Limb (tissue), 2 donors: Measurements from ENCODE around the gene GIPC3.
"Not testable (repeated sequence)": the region's sequence is repeated elsewhere in the genome, so short reads cannot be mapped to it uniquely, and the experiment has no call there.

Source experiments
- DNase-seq, 2 donors: peaks; one replicate each; pipeline ENCODE4 v3.0.0-alpha.2; 2016; ENCODE audit errors: extremely low spot score in 2 of 2

GIPC3 gene

GRCh38 chr19:3550947-3551791 lies 34.1 kb upstream of the GIPC3 start:
- DNase-seq = no peak

GRCh38 chr19:3551792-3552095 lies 33.5 kb upstream of the GIPC3 start:
- DNase-seq = no peak

GRCh38 chr19:3554254-3555083 lies 30.8 kb upstream of the GIPC3 start:
- no peak for DNase-seq

- no peak for DNase-seq
Observed at GRCh38 chr19:3555653-3556422, 29.4 kb upstream of the GIPC3 start.

- peak in 1 of 2 donors; percentile 33 for DNase-seq
Observed at GRCh38 chr19:3556423-3556977, 28.8 kb upstream of the GIPC3 start.

DNA sequence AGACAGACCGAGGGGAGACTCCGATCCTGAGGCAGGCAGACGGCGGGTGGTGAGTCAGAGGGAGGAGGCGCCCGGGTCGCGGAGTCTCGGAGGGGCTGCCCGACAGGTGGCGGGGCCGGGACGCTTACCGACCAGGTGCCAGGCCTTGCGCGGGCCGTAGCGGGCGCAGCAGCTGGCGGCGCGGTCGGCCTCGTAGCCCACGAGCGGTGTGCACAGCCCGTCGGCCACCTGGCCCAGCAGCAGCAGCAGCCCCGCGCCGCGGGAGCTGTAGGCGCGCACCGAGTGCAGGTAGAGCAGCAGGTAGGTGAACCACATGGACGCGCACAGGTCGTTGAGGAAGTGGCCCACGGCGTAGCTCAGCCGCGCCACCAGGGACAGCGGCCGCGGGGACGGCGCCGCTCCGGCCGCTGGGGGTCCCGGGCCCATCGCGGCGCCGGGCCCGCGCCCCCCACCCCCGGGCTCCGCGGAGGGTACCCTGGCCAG lies 28.3 kb upstream of the GIPC3 start:
- peak in 1 of 2 donors; percentile 53 for DNase-seq

- DNase-seq = peak; percentile 96
Observed at GRCh38 chr19:3557461-3558248, 27.6 kb upstream of the GIPC3 start, which contains the start of gene MFSD12. TSS of gene MFSD12 (minus strand) at chr19:3557586. CDS start at chr19:3557403, 183 bp downstream.

- no peak for DNase-seq
Observed at GRCh38 chr19:3563709-3564524, 21.4 kb upstream of the GIPC3 start.

GRCh38 chr19:3565139-3565538 lies 20.1 kb upstream of the GIPC3 start:
- no peak for DNase-seq

DNA sequence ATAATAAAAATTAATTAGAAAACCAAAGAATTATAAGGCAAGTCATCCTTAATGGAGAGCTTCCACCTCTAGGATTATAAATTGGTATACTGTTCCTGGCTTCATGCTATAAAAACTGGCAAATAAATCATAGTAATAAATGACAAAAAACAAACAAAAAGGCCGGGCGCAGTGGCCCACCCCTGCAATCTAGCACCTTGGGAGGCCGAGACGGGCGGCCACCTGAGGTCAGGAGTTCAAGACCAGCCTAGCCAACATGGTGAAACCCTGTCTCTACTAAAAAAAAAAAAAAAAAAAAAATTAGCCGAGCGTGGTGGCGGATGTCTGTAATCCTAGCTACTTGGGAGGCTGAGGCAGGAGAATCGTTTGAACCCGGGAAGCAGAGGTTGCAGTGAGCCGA lies 15.2 kb upstream of the GIPC3 start:
- DNase-seq = not testable (repeated sequence)

- no peak for DNase-seq
Observed at GRCh38 chr19:3570606-3571011, 14.7 kb upstream of the GIPC3 start.

GRCh38 chr19:3572132-3572854 lies 13.0 kb upstream of the GIPC3 start:
- DNase-seq = peak; percentile 99 to 100

DNA sequence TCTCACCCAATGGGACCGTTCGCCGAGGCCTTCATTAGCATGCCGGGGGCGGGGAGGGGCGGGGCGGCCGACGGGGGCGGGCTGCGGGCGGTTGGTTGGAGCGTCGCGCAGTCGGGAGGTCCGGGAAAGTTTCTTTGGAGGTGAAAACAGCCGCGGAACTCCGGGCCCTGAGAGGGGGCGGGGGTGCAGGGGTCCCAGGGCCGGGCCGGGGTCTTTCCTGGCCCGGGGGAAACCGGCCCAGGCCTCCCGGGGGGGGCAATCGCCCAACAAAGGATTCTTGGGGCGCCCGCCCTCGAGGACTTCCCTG lies 12.5 kb upstream of the GIPC3 start, which contains the start of gene HMG20B:
HMG20B (plus strand) TSS at position 90 of the 307 bp plus-strand sequence. CDS start 366 bp downstream, outside the sequence.
- no peak for DNase-seq

- DNase-seq = no peak
Observed at GRCh38 chr19:3573162-3573857, 12.0 kb upstream of the GIPC3 start.

- DNase-seq = peak; percentile 61 to 86
Observed at GRCh38 chr19:3573858-3574637, 11.2 kb upstream of the GIPC3 start.

DNA sequence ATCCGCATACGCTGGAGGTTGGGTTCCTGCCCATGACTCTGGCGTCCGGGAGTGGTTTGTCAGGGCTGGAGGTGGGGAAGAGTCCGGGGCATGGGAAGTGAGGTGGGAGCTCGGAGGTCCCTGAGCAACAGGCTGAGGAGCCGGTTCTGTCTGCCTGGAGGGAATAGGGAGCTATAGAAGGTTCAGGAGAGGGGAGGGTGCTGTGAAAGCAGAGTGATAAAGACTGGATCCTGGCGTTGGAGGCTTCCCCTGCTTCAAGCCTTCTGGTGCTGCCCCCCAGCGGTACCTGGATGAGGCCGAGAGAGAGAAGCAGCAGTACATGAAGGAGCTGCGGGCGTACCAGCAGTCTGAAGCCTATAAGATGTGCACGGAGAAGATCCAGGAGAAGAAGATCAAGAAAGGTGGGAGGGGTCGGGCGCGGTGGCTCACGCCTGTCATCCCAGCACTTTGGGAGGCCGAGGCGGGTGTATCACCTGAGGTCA lies 10.0 kb upstream of the GIPC3 start:
- no peak for DNase-seq

DNA sequence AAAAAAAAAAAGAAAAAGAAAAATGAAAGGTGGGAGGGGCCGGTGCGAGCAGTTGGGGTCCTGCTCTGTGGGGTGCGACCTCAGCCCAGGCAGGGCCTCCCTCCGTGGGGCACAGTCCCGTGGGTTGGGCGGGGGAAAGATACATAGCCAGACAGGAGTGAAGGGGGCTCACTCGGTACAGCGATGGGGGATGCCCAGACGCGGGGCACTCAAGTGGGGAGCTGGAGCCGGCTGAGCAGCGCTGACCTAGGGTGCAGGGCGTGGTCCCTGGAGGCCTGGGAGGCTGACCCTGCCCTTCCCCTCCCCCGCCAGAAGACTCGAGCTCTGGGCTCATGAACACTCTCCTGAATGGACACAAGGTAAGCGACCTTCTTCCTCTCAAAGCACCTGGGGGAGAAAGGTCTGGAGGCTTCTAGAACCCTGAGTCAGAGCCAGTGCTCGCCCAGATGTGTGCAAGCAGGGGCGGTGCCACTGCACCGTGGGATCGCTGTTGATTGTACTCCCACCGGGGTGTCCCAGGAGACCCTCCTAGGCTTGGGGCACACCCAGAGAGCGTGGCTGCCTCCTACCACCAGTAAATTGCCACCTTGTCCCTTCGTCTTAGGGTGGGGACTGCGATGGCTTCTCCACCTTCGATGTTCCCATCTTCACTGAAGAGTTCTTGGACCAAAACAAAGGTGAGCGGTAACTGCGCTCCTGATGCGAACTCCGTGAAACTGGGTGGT lies 9.2 kb upstream of the GIPC3 start:
- no peak for DNase-seq
